Measurements from ENCODE around the gene PACRG.

The PACRG gene

DNA sequence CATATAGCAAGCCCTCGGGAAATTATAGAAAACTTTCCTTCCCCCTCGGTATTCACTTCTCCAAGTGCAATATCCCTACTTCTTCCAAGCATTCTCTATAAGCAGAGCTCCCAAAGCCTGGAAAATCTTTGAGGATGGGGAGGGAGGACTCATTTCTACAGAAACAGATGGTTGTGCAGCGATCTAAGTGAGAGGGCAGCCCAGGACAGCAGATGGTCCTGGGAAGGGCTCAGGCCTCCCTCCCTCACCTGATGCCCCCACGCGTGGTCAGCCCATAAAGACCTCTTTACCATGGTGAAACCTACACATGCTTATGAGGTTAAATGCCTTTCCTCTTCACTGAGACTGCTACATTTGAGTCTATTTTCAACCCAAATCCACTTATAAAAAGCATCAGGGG is 367.1 kb downstream of the PACRG start:
- no peak for DNase-seq

DNA sequence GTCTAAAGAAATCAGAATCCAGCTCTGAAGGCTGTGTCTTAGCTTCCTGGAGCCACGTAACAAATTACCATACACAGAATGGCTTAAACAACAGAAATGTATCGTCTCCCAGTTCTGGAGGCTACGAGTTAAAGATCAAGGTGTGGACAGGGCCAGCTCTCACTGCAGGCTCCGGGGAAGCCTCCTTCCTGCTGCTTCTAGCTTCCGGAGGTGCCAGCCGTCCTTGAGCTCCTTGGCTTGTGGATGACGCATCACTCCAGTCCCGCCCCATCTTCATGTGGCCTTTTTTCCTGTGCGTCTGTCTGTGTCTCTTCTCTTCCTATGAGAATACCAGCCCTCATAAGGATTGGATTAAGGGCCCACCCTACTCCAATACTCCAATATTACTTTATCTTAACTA is 367.6 kb downstream of the PACRG start:
- DNase-seq: no peak

DNA sequence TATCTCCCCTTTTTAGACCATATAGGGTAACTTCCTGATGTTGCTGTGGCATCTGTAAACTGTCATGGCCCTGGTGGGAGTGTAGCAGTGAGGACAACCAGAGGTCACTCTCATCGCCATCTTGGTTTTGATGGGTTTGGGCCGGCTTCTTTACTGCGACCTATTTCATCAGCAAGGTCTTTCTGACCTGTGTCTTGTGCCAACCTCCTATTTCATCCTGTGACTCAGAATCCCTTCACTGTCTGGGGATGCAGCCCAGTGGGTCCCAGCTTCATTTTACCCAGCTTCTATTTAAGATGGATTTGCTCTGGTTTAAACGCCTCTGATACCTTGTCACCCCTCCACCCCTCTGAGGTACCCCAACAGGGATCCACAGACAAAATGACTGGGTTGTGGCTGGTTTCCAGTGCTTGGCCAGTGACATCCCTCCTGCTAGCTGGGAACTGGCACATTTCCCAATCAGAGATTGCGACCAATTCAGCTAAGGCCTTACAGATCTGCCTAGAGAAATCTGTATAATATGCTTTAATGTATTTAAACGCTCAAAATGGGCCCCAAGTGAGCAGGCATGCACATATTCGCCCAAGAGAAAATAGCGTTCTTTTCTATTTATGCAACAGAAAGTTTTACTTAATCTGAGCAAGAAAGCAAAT is 371.2 kb downstream of the PACRG start:
- DNase-seq: no peak

DNA sequence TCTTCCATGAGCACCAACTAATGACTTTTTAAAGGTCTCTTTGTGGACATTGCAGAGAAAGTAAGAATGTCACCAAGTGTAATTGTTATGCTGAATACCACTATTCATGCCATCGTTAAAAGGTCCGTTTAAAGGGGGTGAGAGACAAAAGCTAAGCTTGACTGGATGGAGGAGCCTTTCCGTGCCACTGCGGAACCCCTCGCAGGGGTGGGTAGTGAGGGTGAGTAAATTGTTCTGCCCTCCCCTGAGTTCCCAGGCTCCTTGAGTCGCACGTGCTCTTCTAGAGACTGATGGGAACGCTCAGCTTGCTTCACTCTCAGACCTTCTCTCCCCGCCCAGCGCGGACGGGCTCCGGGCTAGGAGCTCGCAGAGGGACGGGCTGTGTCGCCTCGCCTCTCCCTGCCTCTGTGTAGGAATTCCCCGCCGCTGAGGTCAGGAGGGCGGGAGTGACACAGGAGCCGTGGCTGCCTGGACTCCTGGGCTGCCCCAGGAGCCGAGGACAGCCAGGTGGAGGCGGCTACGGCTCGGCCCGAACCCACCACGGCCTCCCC is 371.9 kb downstream of the PACRG start:
- no peak for DNase-seq

DNA sequence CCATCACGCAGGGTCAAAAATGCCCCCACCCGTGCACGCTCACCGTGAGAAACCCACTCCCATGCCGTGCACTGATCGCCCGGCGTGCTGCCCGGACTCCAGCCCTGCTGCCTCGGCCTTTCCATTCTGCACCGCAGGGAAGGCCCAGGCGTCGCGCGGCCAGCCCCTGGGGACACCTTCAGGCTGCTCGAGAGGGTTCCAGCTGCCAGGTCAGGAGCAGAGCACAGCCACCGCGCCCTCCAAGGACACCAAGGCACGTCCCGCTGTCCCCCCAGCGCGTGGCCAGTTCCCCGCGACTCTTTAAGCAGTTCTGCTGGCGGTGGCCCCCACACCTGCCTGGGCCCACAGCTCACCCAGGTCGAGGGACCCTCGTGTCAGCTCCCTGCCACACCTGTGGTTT is 372.5 kb downstream of the PACRG start:
- no peak for DNase-seq

DNA sequence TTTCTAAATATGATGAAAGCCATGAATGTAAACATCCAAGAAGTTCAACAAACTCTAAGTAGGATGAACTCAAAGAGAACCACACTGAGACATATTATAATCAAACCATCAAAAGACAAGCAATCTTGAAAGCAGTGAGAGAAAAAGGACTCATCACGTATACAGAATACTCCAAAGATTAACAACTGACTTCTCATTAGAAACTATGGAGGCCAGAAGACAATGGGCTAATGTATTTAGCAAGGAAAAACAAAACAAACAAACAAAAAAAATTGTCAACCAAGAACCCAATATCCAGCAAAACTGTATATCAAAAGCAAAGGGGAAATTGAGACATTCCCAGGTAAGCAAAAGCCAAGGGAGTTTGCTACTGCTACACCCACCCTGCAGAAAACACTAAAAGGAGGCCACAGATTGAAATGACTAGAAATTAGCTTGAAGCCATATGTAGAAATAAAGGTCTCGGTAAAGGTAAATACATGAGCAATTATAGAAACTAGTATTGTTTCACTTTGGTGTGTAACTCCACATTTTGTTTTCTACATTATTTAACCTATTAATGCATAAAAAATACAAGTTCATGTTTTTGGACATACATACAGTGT is 385.7 kb downstream of the PACRG start:
- DNase-seq: no peak

DNA sequence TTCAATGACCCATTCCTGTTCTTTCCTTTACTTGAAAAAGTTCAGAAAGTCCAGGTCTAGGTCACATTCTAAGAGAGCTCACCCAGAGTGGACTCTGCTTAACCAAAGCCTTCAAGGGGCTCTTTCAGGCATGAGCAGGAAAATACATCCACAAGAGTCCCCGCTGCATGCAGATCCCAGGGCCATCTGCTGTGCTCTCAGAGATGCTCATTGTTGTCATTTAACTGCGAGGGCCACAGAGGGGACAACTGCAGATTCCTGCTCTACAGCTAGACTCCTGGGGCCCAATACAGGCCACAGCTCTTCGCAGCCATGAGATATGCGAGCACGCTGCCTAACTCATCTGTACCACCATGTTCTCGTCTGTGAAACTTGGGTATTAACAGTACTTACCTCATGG is 391.2 kb downstream of the PACRG start:
- DNase-seq: no peak

DNA sequence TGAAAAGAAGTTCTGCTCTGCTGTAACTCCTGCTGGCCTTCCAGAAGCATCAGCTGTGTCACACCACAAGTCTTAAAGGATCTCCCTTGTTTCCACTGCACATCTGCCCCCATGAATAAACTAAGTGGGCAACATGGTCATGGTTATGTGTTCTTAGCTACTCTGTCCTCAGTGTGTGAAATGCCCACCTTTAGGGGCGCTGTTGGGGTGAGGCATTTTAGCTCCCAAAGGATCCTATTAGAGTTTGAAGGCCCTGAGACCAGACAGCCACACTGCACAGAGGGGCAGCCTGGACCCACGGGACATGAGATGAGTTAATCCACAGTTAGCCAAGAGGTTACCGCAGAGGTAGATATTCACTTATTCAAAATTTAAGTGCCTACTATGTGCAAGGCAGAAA is 392.4 kb downstream of the PACRG start:
- no peak for DNase-seq

DNA sequence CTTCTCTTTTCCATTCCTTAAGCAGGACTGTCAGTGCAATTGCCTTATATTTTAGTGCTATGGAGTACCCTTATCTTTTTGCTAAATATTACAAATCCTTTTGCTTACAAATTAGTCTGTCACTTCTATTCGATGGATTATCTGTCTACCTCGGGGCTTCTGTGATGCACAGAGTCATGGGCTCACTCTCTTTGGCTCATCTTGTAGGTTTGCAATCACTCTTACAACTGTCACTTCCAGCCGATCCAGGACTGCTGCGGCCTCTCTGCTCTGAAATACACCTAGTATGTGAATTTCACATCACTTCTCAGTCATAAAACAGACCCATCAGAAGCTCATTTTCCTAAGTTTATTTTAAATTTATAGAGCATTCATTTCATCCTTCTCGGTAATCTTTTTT is 393.5 kb downstream of the PACRG start:
- DNase-seq: no peak

DNA sequence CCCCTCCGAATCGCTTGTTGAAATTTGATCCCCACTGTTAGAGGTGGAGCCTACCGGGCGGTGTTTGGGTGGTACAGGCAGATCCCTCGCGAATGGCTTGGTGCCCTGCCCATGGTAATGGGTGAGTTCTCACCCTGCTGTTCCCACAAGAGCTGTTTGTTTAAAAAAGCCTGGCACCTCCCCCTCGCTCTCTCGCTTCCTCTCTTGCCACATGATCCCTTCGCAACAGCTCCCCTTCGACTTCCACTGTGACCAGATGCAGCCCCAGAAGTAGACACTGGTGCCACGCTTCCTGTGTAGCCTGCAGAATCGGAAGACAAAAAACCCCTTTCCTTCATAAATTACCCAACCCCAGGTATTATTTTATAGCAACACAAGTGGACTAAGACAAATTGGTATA is 394.6 kb downstream of the PACRG start:
- DNase-seq: no peak

DNA sequence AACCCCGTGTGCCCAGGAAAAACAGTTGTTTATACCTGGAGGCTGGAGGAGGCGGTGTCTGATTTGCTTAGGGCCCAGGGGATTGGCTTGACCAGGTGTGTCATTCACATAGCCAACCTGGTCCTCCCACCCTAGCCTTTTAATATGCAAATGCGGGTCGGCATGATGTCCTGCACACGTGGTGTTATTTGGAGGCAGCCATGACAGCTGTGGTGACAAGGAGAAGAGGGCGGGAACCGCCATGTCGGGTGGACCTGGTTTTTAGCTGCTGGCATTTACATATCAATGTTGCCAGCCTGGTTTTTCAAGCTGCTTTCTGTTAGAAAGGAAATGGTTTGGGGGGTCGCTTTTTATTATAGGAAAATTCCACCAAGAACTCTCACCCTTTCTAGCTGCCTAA is 395.3 kb downstream of the PACRG start:
- DNase-seq: no peak

DNA sequence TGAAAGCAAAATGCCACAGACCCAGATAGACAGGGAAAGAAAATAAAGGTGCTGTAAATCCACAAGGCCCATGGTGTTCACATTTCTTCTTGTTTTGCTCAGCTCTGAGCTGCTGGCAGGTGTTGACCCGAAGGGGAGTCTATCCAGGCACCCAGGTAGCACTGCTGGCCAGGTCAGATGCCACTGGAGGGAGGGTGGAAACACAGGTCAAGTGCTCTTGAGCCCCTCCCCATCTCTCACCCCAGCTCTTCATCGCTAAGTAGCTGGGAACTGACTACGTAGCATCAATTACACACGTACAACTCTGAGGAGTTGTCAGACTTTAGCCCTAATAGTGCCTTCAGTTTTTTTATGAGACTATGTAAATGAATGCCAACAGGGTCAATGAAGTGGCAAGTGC is 399.0 kb downstream of the PACRG start:
- DNase-seq: no peak

DNA sequence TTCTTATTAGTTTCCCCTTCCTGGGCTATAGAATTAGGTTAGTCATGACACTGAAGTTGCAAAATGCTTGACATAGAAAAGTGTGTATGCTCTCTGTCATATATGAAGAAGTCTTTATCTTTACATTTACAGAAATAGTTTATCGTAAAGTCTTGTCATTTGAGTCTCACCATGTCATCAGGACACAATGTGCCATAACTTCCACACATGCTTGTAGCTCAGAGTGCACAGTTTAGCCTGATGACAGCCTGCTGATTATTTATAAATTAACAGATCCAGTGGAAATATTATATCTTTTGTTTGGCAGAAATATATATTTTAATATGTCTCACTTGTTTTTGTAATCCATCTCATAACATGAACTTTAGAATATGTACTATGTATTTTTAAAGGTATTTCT is 399.8 kb downstream of the PACRG start:
- no peak for DNase-seq

DNA sequence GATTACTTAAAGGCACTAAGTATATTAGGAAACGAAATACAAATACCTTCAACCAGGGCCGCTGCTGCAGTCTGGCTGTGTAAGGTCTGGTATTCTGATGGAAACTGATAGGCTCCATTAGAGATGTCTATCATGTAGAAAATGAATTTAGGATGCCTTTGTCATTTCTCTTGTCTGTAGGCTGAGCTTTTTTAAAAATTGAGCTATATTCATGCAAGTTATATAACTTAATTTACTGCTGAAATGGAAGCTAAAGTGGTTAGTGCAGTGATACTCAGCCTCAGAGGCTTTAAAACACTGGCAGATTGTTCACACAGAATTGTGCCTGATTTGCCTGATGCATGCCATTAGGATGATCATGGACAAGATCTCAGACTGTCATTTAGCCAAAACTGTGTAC is 400.6 kb downstream of the PACRG start:
- no peak for DNase-seq

DNA sequence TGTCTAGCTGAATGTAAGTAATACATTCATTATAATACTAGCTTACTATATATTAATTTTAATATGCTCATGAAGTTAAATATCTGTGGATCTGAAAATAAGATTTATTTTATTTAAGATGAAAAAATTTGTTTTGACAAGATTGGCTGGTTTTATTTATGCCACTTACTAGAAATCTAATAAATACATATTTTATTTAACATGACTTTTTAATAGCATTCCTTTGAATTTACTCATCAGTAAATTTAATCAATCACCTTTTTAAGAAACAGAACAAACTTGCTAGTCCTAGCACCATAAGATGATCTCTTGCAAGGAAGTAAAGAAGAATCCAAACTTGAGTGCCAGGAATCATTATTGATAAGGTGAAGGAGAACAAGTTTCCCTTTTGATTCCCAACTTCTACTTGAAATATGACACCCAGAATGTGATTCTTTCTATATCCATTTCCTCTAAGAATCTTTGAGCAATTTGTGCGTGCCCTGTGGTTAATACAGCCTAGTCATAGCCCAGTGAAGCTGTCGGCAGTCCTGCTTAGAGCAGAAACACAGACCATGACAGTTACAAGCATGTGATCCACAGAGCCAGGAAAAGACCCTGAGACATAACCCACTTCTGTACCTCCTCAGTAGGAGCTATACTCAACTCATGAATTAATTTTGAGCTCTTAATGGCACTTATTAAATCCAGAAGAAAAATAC is 404.4 kb downstream of the PACRG start:
- no peak for DNase-seq

DNA sequence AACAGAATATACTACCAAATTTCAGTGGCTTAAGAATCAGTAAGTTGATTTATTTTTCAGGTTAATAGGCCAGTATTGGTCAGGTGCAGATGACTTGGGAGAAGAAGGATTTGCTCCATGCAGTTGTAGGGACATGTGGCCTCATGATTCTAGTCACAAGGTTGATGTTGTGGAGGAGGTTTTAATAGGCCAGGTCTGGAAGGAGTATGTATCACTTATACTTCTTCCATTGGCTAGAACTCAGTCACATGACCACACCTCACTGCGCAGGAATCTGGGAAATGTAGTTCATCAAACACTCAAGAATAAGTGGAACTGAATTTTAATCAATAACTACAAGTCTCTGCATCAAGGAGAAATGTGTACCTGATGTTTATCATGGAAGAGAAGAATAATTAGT is 405.2 kb downstream of the PACRG start:
- no peak for DNase-seq

DNA sequence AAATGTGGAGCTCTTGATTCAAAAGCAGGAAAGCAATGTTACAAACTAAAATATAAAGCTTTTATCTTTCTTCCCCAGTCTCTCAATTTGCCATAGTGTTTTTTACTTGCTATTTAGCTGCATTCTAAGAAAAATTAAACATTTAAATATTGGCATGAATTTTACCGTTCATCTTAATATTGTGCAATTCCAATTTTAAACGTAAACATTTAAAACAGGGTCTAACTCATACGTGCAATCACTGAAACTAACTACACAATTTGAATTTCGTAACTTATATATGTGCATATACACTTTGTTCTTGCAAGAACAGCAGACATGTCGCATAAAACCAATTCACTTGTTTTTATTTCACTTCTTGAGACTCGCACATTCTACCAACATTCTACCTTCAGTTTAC is 405.9 kb downstream of the PACRG start:
- no peak for DNase-seq

DNA sequence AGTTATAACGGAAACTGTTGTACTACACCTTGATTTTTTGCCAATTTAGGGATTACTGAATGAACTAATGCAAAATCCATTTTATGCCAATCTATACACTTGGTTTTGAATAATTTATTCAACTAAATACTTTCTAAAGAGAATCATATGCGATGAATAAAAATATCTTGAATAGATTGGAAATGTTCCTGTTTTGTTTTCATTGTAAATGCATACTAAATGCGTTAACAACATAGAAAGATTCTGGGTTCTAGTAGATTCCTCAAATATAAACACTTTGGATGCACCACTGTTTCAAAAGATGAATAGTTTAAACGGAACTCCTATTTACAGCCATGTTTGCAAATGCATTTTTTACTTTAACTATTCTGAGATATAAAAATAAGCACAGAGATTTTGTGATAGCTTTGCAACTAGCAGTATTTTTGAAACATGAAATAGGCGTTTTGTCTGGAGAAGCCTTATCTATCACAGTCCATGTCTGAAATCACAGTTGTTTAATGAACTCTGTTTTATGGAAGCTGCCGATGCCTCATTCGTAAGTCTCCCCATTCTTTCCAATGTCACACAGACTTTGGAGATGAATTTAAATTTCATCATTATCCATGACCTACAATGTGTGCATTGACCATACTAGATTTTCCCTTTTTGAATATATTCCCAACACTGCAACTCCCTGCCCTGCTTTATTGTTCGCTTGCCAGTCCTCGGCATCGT is 409.1 kb downstream of the PACRG start:
- DNase-seq: no peak

DNA sequence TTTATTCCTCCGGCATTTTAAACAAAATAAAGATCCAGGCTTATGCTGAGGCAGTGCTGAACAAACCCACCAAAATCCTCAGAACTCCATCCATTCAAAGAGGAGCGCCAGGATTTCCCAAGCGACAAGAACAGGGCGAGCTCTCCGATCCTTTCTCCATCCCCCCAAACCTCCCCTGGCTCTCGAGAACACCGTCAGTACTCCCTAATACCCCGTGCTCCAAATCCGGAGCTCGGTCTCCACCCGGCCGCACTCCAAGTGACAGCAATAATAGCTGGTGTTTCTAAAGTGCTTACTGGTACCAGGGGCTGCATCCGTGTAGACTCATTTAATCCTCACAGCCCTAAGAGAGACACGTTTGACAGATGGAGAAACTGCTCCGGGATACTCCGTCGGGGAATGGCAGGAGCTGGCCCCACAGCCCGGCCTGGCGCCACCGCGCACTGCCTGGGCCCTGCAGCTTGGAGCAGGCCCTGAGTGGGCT is 409.7 kb downstream of the PACRG start:
- DNase-seq: no peak

DNA sequence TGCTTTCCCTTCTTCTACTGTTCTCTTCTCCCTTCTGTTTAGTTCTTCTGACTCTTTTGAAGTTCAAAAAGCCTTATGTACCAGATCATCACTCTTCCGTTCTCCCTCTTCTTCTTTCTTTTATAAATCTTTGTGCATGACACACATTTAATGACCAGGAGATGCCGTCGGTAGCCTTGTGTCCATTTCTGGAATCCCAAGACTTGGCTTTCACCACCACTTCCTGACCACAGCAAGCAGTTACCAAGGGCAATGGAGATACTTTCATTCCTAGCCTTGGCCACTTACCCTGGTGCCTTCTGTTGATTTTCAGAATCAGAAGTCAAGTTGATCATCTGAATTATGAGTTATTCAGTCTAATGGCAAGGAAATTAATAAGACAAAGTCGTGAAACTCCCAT is 418.3 kb downstream of the PACRG start:
- DNase-seq: no peak

DNA sequence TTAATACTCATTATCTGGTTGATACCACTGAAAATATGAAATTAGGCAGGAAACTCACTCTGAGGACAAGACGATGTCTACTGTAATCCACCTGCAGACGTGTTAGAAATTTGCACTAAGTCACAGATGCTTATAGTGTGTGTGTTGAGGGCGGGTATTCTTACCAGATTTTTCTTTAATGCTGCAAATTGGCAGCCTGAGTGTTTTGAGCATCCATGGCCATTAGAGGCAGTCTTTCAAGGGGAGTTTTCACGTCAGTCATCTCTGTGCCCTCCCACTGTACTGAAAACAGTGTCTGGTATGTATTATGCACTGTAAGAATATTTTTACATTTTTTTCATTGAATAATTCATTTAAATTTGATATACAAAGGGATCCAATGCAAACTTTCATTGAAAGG is 420.2 kb downstream of the PACRG start:
- DNase-seq: no peak

DNA sequence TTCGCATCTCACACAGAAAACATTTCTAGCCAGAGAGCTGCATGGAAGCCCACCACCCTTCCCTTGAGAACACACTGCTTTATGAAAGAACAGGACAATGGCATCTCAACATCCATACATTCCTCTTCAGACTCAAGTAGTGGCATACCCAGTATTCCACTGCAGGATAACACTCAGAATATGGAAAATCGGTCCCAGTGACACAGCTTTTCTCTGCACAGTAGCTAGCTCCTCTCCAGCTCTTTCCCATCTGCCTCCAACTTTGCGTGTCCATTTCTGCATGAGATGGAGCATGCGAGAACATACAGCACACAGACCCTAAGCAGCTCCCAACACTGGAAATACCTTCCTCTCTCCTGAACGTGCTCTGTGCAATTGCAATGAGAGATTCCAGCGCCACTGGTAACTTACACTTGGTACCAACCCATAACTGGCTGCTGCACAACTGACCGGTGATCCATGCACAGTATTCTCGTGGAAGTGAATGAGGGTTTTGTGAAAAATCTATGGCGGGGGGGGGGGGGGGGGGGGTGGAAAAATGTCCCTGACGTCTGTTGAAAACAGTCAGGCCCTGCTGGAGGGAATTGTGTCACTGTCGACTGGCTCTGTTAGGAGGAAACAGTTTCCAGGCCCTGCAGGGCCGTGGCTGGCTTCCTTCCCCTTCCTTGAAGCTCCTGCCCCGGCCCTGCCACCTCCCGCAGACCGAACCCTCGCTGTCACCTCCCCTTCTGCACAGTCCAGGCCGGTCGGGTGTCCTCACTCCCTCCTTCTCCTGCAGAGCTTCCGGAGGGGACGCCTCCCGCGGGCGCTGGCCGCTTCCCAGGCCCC is 420.9 kb downstream of the PACRG start:
- no peak for DNase-seq

Measured in central memory CD4-positive, alpha-beta T cell (primary cell).